Non-pigmented ciliary epithelial cell (primary cell): Measurements from ENCODE around the gene CCDC60.

Experiments
- DNase-seq: peaks from one replicate; pipeline ENCODE4 v3.0.0-alpha.2; 2010; ENCODE audit warnings: low read depth

Gene CCDC60

GRCh38 chr12:119448611-119449131 is 114.1 kb downstream of the CCDC60 start:
- no peak for DNase-seq

- DNase-seq = no peak
These were observed 116.2 kb downstream of the CCDC60 start for GRCh38 chr12:119450771-119451170.

GRCh38 chr12:119456824-119457223 is 122.3 kb downstream of the CCDC60 start:
- no peak for DNase-seq

- no peak for DNase-seq
These were observed 122.7 kb downstream of the CCDC60 start for GRCh38 chr12:119457271-119457670.

GRCh38 chr12:119459481-119459880 is 125.0 kb downstream of the CCDC60 start:
- no peak for DNase-seq

- no peak for DNase-seq
These were observed 126.3 kb downstream of the CCDC60 start for GRCh38 chr12:119460876-119461275.

- DNase-seq = no peak
These were observed 127.2 kb downstream of the CCDC60 start for GRCh38 chr12:119461636-119462214.

GRCh38 chr12:119463211-119463926 is 128.8 kb downstream of the CCDC60 start:
- DNase-seq = no peak

- DNase-seq = no peak
These were observed 133.8 kb downstream of the CCDC60 start for GRCh38 chr12:119468296-119468695.

- DNase-seq = no peak
These were observed 141.1 kb downstream of the CCDC60 start for GRCh38 chr12:119475650-119476049.

- no peak for DNase-seq
These were observed 142.4 kb downstream of the CCDC60 start for GRCh38 chr12:119476951-119477350.

- DNase-seq = no peak
These were observed 144.6 kb downstream of the CCDC60 start for GRCh38 chr12:119479121-119479561.

- no peak for DNase-seq
These were observed 146.0 kb downstream of the CCDC60 start for GRCh38 chr12:119480551-119480950.

GRCh38 chr12:119486599-119487154 is 152.1 kb downstream of the CCDC60 start:
- no peak for DNase-seq

- no peak for DNase-seq
These were observed 157.3 kb downstream of the CCDC60 start for GRCh38 chr12:119491814-119492213.

- no peak for DNase-seq
These were observed 165.7 kb downstream of the CCDC60 start for GRCh38 chr12:119500209-119500608.

GRCh38 chr12:119501052-119501451 is 166.5 kb downstream of the CCDC60 start:
- DNase-seq = no peak

GRCh38 chr12:119505001-119505400 is 170.5 kb downstream of the CCDC60 start:
- peak; percentile 1 for DNase-seq

GRCh38 chr12:119512772-119513497 is 178.4 kb downstream of the CCDC60 start:
- no peak for DNase-seq

- DNase-seq = peak; percentile 1
These were observed 193.7 kb downstream of the CCDC60 start for GRCh38 chr12:119528241-119528640.

GRCh38 chr12:119540476-119540875 is 205.9 kb downstream of the CCDC60 start:
- no peak for DNase-seq
